IMR-90 (cell line): ENCODE measurements around the gene RPS29. TPM values are rescaled to one million over a fixed set of nuclear protein-coding genes. Genes with fewer than 3 reads are reported as not detected.
"Not testable (repeated sequence)": the region's sequence is repeated elsewhere in the genome, so short reads cannot be mapped to it uniquely, and the experiment has no call there.

ENCODE experiments used
- ATAC-seq: fragments of 200-7000 bp; cut with Tn5 transposase; 2 replicates; pipeline ENCODE4 v1.9.1; 2020; ENCODE audit warnings: low read depth, mild to moderate bottlenecking, moderate library complexity
- BruUV-seq: library from RNA; stranded (reverse); fragments of 400-500 nt; replicated peaks from 2 replicates; lab custom pipeline; 2021; lab: Mats Ljungman, UMichigan
- CTCF ChIA-PET: fragments of 300-600 bp; formaldehyde crosslinking; extraction: SDS; loops from one replicate; lab custom pipeline; 2021; ENCODE audit warnings: antibody characterized with exemption; lab: Yijun Ruan, JAX
- POLR2A ChIA-PET: fragments of 300-600 bp; sonication (Branson Sonifier 250); formaldehyde crosslinking; loops from one replicate; lab custom pipeline; 2022; ENCODE audit warnings: antibody characterized with exemption; ENCODE audit not compliant: unreplicated experiment; lab: Charles Lee
- DNase-seq: peaks from one replicate; pipeline ENCODE4 v3.0.0; 2013
- H2AFZ ChIP-seq: replicated peaks from 2 replicates; pipeline ENCODE3; 2013; ENCODE audit warnings: low read length, mild to moderate bottlenecking; ENCODE audit not compliant: poor library complexity
- H2AK5ac ChIP-seq: 2 replicates; pipeline ENCODE4 v1.6.1; 2013; ENCODE audit warnings: low read depth, low read length, inconsistent platforms
- H2AK9ac ChIP-seq: replicated peaks from 2 replicates; pipeline ENCODE3; 2013; ENCODE audit warnings: mild to moderate bottlenecking, low read depth, low read length, moderate library complexity; ENCODE audit not compliant: poor library complexity
- H2BK120ac ChIP-seq: 2 replicates; pipeline ENCODE4 v1.6.1; 2013; ENCODE audit warnings: low read depth, low read length, inconsistent platforms
- H2BK15ac ChIP-seq: 3 replicates; pipeline ENCODE4 v1.6.1; 2013; ENCODE audit warnings: low read depth, low read length, inconsistent platforms
- H2BK20ac ChIP-seq: 2 replicates; pipeline ENCODE4 v1.6.1; 2013; ENCODE audit warnings: low read depth, mild to moderate bottlenecking, inconsistent platforms, low read length, moderate library complexity
- H2BK5ac ChIP-seq: 2 replicates; pipeline ENCODE4 v1.6.1; 2013; ENCODE audit warnings: mild to moderate bottlenecking, low read depth, low read length, inconsistent platforms; ENCODE audit not compliant: poor library complexity, severe bottlenecking
- H3K14ac ChIP-seq: replicated peaks from 2 replicates; pipeline ENCODE4 v1.6.1; 2013; ENCODE audit warnings: low read depth, low read length, inconsistent platforms
- H3K18ac ChIP-seq: 2 replicates; pipeline ENCODE4 v1.6.1; 2013; ENCODE audit warnings: low read depth, low read length, control low read depth
- H3K23ac ChIP-seq: 2 replicates; pipeline ENCODE4 v1.6.1; 2013; ENCODE audit warnings: low read depth, low read length, inconsistent platforms
- H3K27ac ChIP-seq: 2 replicates; pipeline ENCODE4 v1.5.1; 2013; ENCODE audit warnings: mild to moderate bottlenecking, control low read depth, low read length; ENCODE audit not compliant: insufficient read depth
- H3K27me3 ChIP-seq: 2 replicates; pipeline ENCODE4 v1.6.1; 2013; ENCODE audit warnings: low read length; ENCODE audit not compliant: control insufficient read depth, insufficient read depth
- H3K36me3 ChIP-seq: 2 replicates; pipeline ENCODE4 v1.6.1; 2013; ENCODE audit warnings: low read length, mixed read lengths; ENCODE audit not compliant: control insufficient read depth, insufficient read depth
- H3K4ac ChIP-seq: 2 replicates; pipeline ENCODE4 v1.6.1; 2013; ENCODE audit warnings: low read depth, low read length, inconsistent platforms
- H3K4me1 ChIP-seq: 2 replicates; pipeline ENCODE4 v1.6.1; 2013; ENCODE audit warnings: low read length, mixed read lengths; ENCODE audit not compliant: control insufficient read depth, insufficient read depth
- H3K4me2 ChIP-seq: 2 replicates; pipeline ENCODE4 v1.6.1; 2013; ENCODE audit warnings: low read depth, mild to moderate bottlenecking, control low read depth, low read length, moderate library complexity
- H3K4me3 ChIP-seq: 2 replicates; pipeline ENCODE4 v1.5.1; 2013; ENCODE audit warnings: low read depth, mild to moderate bottlenecking, control low read depth, low read length, moderate library complexity; ENCODE audit not compliant: insufficient read depth
- H3K56ac ChIP-seq: 2 replicates; pipeline ENCODE4 v1.6.1; 2013; ENCODE audit warnings: low read length, inconsistent platforms; ENCODE audit not compliant: insufficient read depth; ENCODE audit errors: extremely low read depth
- H3K79me1 ChIP-seq, 2 experiments: 2 replicates each; pipeline ENCODE4 v1.6.1; 2013; ENCODE audit warnings: low read length in 2 of 2, inconsistent platforms in 1 of 2, low read depth in 1 of 2
- H3K9ac ChIP-seq: 2 replicates; pipeline ENCODE4 v1.6.1; 2013; ENCODE audit warnings: low read depth, low read length, control low read depth
- H3K9me1 ChIP-seq: 2 replicates; pipeline ENCODE4 v1.6.1; 2013; ENCODE audit warnings: low read length, inconsistent platforms; ENCODE audit not compliant: insufficient read depth
- H3K9me3 ChIP-seq: 2 replicates; pipeline ENCODE4 v1.6.1; 2013; ENCODE audit warnings: low read length; ENCODE audit not compliant: control insufficient read depth, insufficient read depth
- H4K20me1 ChIP-seq: 2 replicates; pipeline ENCODE4 v1.6.1; 2013; ENCODE audit warnings: low read length, inconsistent platforms; ENCODE audit not compliant: insufficient read depth
- H4K5ac ChIP-seq: 2 replicates; pipeline ENCODE4 v1.6.1; 2013; ENCODE audit warnings: mild to moderate bottlenecking, low read depth, low read length, control low read depth
- H4K8ac ChIP-seq, 2 experiments: 2 replicates each; pipeline ENCODE4 v1.6.1; 2013; ENCODE audit warnings: low read depth in 2 of 2, low read length in 2 of 2, control low read depth in 1 of 2, inconsistent platforms in 1 of 2
- H4K91ac ChIP-seq: 2 replicates; pipeline ENCODE4 v1.6.1; 2013; ENCODE audit warnings: low read depth, low read length, inconsistent platforms; ENCODE audit not compliant: insufficient read depth
- USF2 ChIP-seq: fragments of 150-350 bp; IDR thresholded peaks from 2 replicates; pipeline ENCODE4 v1.6.1; 2017; ENCODE audit warnings: mild to moderate bottlenecking, antibody characterized with exemption, low read length, low read depth
- WGBS, 2 experiments: methylation state at CpG; one replicate each; pipeline versions ENCODE4 v1.1.5 to v1.1.7; 2013; ENCODE audit warnings: missing lambda C conversion rate in 2 of 2; ENCODE audit not compliant: insufficient read length in 1 of 2; ENCODE audit errors: extremely low coverage in 2 of 2; 5-methylcytosine and 5-hydroxymethylcytosine counted together
- dilution Hi-C: fragments of 300-500 bp; cut with HindIII; formaldehyde crosslinking; loops from one replicate; pipeline ENCODE4 v1.14.3; 2018; ENCODE audit warnings: low sequenced_read_pairs; ENCODE audit not compliant: unreplicated experiment
- in situ Hi-C: fragments of 300-500 bp; cut with MboI; formaldehyde crosslinking; loops from 3 replicates; pipeline ENCODE4 v1.14.3; 2019; ENCODE audit warnings: low sequenced_read_pairs, inconsistent platforms, mixed read lengths
- intact Hi-C: fragments of 100-400 bp; cut with micrococcal nuclease; formaldehyde crosslinking; loops from 2 replicates; pipeline ENCODE4 v1.10.0; 2022
- polyA plus RNA-seq, 3 experiments: library from polyadenylated mRNA; depleted of rRNA; stranded (reverse); fragments of >200 nt; gene quantifications; 2 replicates each; pipeline ENCODE4 v1.2.3, GENCODE V29; 2012; ENCODE audit warnings: low replicate concordance in 1 of 3
- total RNA-seq: library from RNA; depleted of rRNA; stranded (reverse); fragments of >200 nt; gene quantifications from 2 replicates; pipeline ENCODE4 v1.2.3, GENCODE V29; 2012

Gene RPS29
- total and polyA plus RNA-seq, 2 of the 4 experiments (the other 2 are of a cell fraction) = 318 to 10,393 TPM

GRCh38 chr14:49586673-49587460 is 687 bp upstream of the RPS29 start (continued):
- no peak for TF ChIP-seq USF2

GRCh38 chr14:49584981-49585640 is 1.1 kb downstream of the RPS29 start:
- Histone ChIP-seq H3K23ac (0 out of 2 replicates have a peak overlapping the region, but pooled peaks have one; percentile 94), H3K79me1 (peaks cover 21 to 54% of the 10 kb centered on the region in 2 experiments), H3K36me3 (peaks cover 17% of the 10 kb centered on the region), H3K27ac (peak overlapping the region; percentile 50; the same call in 1 of the 2 replicates), H3K4me3 (peak overlapping the region; percentile 86), H2AK5ac (peak overlapping the region; percentile 84; the same call in 1 of the 2 replicates), H3K4ac (peak overlapping the region; percentile 18; the same call in 1 of the 2 replicates), H3K56ac (peak overlapping the region; percentile 85), H2BK5ac (peak overlapping the region; percentile 85), H3K9me1 (peaks cover 14% of the 10 kb centered on the region), H4K8ac (peak overlapping the region; percentile 55 to 88; a peak in 3 of 4 replicates), H3K4me2 (peak overlapping the region; percentile 91), H4K20me1 (peaks cover 52% of the 10 kb centered on the region), H3K9ac (peak overlapping the region; percentile 95), H3K14ac (peak overlapping the region; percentile 37; the same call in 1 of the 2 replicates)
- in situ Hi-C loops, H2AK9ac ChIP-seq, H3K9me3 ChIP-seq, ATAC-seq, H4K5ac ChIP-seq, intact Hi-C loops, H2AFZ ChIP-seq, H3K27me3 ChIP-seq, H3K4me1 ChIP-seq, H2BK120ac ChIP-seq, DNase-seq, dilution Hi-C loops, BruUV-seq, H3K18ac ChIP-seq, H2BK20ac ChIP-seq, H4K91ac ChIP-seq, H2BK15ac ChIP-seq: not testable (repeated sequence)
- WGBS, 2 experiments = 27% methylated on average over 8 of the region's 32 CpGs; no CpG with 5 or more reads in 1 of the 2 experiments
- ChIA-PET CTCF (interaction anchor here (0.7 kb wide), 1 partner anchor 8 kb away, joined by 3 read pairs; no protein-coding TSS in a partner anchor), POLR2A (interaction anchor here (0.5 to 0.7 kb wide), 2 partner anchors 10 to 16 kb away, joined by 3 to 9 read pairs; no protein-coding TSS in a partner anchor)
